Erythroblast (primary cell): Measurements from ENCODE around the gene INF2.

Experiments
- DNase-seq, 2 experiments: peaks; one replicate each; lab custom pipeline; 2025; lab: John Stamatoyannopoulos, UW
- GATA1 ChIP-seq: IDR thresholded peaks from 2 replicates; pipeline ENCODE4 v1.6.1; 2011; ENCODE audit warnings: low read depth, mild to moderate bottlenecking, control low read depth, low read length, moderate library complexity
- POLR2A ChIP-seq: IDR thresholded peaks from 2 replicates; pipeline ENCODE4 v1.6.1; 2011; ENCODE audit warnings: mild to moderate bottlenecking, low read length

INF2 gene

DNA sequence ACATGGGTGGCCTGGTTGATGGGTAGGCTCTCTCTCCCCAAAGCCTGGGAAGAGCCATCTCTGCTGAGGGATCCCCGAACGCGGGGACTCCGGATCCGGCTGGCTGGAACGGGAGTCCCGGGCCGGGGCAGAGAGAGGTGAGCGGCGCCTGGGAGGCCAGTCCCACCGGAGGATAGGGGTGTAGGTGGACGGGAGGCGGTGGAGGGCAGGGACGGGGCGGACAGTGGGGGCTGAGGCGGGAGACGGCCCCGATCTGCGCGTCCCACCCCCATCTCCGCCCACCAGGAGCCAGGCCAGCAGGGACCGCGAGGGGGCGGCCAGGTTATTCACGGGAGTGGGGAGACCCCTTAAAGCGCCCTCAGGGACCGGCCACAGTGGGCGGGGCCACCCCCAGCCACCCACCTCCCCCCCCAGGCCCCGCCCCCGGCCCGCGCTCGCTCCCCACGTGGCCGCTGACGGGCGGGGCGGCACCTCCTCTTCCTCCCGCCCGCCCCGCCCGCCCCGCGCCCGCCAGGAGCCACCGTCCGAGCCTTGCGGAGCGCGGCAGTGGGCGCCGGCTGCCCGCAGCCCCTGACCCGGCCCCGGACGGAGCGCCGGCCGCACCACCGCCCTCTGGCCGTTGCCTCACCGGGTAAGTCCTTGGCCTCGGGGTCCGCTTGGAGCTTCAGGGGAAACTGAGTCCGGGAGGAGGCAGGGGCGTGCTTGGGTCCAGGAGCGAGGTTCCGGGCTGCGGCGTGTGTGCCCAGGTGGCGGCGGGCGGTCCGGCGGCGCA, at the start of gene INF2:
INF2 (plus strand) TSS at position 510 of the 772 bp plus-strand sequence. CDS start 11,748 bp downstream, outside the sequence.
- peak; percentile 61 to 67 for DNase-seq
- TF ChIP-seq POLR2A (peak; percentile 38), GATA1 (no peak)

DNA sequence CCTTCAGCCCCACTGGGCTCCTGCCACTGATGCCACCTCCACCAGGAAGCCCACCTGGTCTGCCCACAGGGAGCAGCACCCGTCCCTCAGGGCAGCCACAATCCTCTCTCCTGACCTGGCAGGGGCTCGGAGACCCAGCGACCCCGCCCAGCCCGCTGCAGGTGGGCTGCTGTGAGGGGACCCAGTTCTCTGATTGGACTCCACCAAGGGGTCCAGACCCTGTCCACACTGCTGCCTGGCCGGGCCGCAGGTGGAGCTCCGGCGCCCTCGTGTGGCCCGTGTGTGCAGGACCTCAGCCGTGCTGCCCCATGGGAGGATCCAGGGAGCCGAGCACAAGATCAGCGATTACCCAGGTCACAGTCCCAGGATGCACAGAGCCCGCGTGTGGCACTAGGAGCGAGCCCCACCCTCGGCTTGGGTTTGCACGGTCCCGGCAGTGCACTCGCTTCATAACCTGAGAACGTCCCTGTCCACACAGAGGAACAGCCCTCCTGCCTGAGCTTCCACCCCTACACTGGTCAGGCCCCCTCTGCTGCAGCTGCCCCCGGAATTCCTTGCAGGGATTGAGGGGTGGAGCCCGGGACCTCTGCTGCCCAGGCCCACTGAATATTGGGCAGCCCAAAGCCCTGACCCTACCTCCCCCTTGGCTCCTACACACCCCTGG, 49.4 kb upstream of the INF2 start:
- DNase-seq: peak; percentile 51 to 76
- TF ChIP-seq GATA1 (no peak), POLR2A (no peak)

DNA sequence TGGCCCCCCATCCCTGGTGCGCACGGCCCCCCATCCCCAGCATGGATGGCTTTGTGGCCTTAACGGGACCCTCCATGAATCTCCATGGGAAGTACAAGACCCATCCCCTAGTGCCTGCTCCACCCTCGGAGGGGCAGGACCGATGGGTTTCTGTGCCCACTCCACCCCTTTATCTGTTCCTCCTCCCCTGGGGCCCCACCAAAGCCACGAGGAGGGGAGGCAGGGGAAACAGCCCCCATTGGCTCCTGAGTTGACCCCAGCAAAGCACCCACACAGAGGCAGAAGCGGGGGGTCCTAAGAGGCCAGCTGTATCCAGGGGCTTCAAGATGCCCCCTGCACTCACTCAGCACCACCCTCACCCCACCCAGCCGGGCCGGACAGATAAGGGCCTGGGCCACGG, 48.7 kb upstream of the INF2 start:
- DNase-seq: no peak
- TF ChIP-seq GATA1 (no peak), POLR2A (no peak)

DNA sequence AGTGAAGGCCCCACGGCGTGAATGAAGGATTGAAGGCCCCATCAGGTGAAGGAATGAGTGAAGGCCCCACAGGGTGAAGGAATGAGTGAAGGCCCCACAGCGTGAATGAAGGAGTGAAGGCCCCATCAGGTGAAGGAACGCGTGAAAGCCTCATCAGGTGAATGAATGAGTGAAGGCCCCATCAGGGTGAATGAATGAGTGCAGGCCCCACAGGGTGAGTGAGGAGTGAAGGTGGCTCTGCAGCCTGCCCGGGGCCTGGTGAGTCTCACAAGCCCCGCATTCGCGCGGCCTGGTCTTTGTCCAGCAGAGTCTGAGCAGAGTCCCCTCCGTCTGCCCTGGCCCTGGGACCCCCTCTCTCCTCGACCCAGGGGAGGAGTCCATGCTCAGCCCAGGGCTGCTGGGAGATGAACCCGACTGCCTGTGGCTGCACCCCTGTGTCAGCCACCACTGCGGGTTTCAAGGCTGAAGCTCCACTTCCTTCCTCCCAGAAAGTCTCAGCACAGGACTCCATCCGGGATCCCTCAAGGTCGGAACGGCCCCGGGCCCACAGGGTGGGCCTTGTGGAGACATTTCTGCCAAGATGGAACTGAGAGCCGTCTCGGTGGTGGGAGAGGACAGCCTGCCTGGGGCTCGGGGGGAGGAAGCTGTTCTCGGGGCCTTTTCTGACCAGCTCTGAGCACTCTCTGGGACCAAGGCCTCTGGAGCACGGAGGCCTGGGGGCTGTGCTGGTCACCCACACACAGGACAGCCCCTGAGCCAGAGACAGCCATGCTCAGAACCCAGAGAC, 47.5 kb upstream of the INF2 start:
- no peak for DNase-seq

DNA sequence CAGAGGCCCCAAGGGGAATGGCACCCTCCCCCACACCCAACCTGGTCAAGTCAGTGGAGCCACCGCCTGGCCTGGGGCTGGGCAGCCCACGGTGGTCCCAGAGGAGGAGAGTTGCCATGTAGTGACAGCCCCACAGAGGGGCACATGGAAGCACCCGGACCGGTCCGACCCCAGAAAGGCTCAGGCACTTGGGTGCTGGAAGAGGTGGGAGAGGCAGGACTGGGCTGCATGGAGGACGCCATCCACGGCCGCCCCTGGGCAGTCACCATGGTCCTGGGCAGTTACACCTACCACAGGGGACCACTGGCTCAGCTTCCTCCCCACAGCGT, 46.9 kb upstream of the INF2 start:
- DNase-seq: no peak

More for the DNA sequence above, 47.5 kb upstream of the INF2 start:
- TF ChIP-seq POLR2A (no peak), GATA1 (no peak)

GRCh38 chr14:104643306-104643705, 46.1 kb upstream of the INF2 start:
- TF ChIP-seq POLR2A (no peak), GATA1 (no peak)
- DNase-seq: no peak

More for the DNA sequence above, 46.9 kb upstream of the INF2 start:
- TF ChIP-seq POLR2A (no peak), GATA1 (no peak)

DNA sequence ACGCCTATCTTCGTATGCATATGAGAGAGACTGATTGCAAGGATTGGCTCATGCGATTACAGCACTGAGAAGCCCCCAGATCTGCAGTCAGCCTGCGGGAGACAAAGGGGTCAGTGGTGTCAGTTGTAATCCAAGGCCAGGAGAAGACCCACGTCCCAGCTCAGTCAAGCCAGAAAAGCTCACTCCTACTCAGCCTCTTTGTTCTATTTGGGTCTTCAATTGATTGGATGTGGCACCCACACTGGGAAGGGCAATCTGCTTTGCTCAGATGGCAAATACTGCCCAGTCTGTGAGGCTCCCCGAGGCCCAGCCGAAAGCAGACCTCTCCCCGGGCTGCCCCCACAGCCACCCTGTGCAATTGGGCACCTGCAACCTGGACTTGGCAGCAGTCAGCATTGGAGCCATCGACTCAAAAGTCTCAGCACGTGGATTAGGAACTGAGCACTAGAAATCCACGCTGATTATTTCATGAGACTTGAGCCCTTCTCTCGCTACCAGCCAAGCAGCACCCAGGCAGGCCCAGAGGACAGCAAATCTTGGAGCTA, 45.3 kb upstream of the INF2 start:
- no peak for DNase-seq
- TF ChIP-seq GATA1 (no peak), POLR2A (no peak)

DNA sequence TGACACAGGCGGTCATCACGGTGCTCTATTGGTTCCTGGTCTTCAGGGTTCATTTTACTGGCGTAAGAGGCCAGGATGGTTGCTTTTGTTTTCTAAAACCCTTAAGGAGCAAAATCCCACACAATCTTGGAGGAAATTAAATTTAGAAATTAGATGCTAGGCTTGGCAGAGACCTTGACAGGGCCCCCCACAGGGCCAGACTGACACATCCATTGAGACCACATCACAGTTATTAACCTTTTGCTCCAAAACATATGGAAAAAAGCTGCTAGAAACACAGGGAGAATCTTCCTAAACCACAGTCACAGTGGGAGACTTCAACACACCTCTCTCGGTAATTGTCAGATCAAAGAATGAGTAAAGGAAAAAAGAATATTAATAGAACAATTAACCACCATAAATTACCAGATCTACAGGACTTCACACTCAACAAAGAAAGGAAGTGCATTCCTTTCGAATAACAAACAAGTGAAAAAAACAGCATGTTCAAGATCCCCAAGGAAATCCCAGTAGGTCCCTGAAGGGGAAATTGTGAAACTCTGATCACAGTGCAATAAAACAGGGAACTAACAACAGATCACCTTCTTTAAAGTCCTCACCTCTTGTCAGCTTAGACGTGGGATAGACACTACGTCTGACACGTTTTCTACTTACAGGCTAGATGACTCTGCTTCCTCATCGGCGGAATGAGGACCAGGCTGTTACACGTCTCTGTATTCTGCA, 44.6 kb upstream of the INF2 start:
- no peak for DNase-seq
- no peak for TF ChIP-seq GATA1

GRCh38 chr14:104647467-104648043, 41.9 kb upstream of the INF2 start:
- DNase-seq: no peak
- TF ChIP-seq GATA1: no peak
- TF ChIP-seq POLR2A: no peak

GRCh38 chr14:104650057-104650980, 39.1 kb upstream of the INF2 start:
- peak; percentile 51 to 78 for DNase-seq
- no peak for TF ChIP-seq POLR2A
- no peak for TF ChIP-seq GATA1

GRCh38 chr14:104650981-104651875, 38.2 kb upstream of the INF2 start:
- no peak for TF ChIP-seq GATA1
- no peak for TF ChIP-seq POLR2A
- DNase-seq: no peak

- TF ChIP-seq GATA1: no peak
- no peak for TF ChIP-seq POLR2A
- no peak for DNase-seq
Measured at GRCh38 chr14:104651876-104652260, 37.5 kb upstream of the INF2 start.
